WERI-Rb-1 (cell line): Measurements from ENCODE around the gene CLDN7.

Experiments
- DNase-seq: peaks from one replicate; pipeline ENCODE4 v3.0.0-alpha.2; 2020
- H3K27ac ChIP-seq: fragments of 250-450 bp; sonication (Bioruptor Pico); 2 replicates; pipeline ENCODE4 v1.5.1; 2020; ENCODE audit warnings: mild to moderate bottlenecking, moderate library complexity
- H3K27me3 ChIP-seq: fragments of 250-450 bp; sonication (Bioruptor Pico); 2 replicates; pipeline ENCODE4 v1.5.1; 2021; ENCODE audit warnings: mild to moderate bottlenecking, low read depth, moderate library complexity; ENCODE audit not compliant: insufficient read depth, severe bottlenecking
- H3K36me3 ChIP-seq: fragments of 250-450 bp; sonication (Bioruptor Pico); 2 replicates; pipeline ENCODE4 v1.5.1; 2020; ENCODE audit warnings: mild to moderate bottlenecking, moderate library complexity
- H3K4me3 ChIP-seq: 2 replicates; pipeline ENCODE4 v1.5.1; 2011; ENCODE audit warnings: low read depth, mild to moderate bottlenecking, control low read depth, low read length
- H3K9me3 ChIP-seq: fragments of 250-450 bp; sonication (Bioruptor Pico); 2 replicates; pipeline ENCODE4 v1.5.1; 2021; ENCODE audit warnings: mild to moderate bottlenecking, moderate library complexity; ENCODE audit not compliant: severe bottlenecking
- TF ChIP-seq, protein P1 (sequence below): IDR thresholded peaks from 2 replicates; pipeline ENCODE4 v1.5.1; 2011; ENCODE audit warnings: low read depth, mild to moderate bottlenecking, control low read depth, inconsistent platforms, low read length

Gene CLDN7

DNA sequence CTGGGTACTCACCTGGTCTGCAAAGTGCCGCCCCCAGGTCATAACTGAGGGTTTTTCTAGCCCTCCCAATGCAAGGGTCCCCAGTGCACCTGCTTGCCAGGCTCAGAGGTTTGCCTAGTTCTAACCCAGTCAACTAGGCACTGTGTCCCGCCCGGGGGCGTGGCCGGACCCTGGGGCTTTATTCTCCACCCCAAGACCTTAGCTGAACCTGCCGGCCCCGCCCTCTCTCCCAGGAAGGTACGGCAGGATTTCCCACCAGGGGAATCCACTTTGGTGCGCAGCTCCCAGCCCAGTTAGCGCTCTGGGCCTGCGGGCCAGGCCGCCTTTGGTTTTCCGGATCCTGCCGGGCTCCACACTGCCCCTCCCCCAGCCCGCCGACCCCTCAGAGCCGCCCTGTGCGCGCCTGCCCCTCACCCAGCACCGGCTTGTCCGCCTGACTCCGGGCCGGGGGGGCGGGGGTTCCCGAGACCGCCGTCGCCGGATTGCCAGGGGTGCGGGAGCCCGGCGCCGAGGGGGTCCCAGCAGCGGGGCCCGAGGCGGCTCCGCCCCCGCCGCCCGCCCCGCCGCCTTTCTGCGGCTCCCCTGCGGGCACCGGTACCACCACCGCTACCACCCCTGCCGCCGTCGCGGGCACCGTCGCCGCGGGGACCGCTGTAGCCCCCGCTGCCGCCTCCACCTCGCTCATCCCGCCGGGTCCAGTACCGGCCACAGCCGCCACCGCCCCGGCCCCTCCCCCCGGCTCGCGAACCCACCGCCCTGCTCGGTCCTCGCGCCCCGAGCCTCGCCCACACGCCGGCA, 31.7 kb upstream of the CLDN7 start:
- TF ChIP-seq, protein P1, sequence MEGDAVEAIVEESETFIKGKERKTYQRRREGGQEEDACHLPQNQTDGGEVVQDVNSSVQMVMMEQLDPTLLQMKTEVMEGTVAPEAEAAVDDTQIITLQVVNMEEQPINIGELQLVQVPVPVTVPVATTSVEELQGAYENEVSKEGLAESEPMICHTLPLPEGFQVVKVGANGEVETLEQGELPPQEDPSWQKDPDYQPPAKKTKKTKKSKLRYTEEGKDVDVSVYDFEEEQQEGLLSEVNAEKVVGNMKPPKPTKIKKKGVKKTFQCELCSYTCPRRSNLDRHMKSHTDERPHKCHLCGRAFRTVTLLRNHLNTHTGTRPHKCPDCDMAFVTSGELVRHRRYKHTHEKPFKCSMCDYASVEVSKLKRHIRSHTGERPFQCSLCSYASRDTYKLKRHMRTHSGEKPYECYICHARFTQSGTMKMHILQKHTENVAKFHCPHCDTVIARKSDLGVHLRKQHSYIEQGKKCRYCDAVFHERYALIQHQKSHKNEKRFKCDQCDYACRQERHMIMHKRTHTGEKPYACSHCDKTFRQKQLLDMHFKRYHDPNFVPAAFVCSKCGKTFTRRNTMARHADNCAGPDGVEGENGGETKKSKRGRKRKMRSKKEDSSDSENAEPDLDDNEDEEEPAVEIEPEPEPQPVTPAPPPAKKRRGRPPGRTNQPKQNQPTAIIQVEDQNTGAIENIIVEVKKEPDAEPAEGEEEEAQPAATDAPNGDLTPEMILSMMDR: no peak
- H3K36me3 ChIP-seq: no peaks in the 10 kb centered on the region
- H3K4me3 ChIP-seq: peak overlapping the region; percentile 42
- no peaks in the 10 kb centered on the region for H3K9me3 ChIP-seq
- peak; percentile 91 for DNase-seq
- peak overlapping the region; percentile 36; the same call in 1 of the 2 replicates for H3K27ac ChIP-seq
- H3K27me3 ChIP-seq: no peaks in the 10 kb centered on the region

DNA sequence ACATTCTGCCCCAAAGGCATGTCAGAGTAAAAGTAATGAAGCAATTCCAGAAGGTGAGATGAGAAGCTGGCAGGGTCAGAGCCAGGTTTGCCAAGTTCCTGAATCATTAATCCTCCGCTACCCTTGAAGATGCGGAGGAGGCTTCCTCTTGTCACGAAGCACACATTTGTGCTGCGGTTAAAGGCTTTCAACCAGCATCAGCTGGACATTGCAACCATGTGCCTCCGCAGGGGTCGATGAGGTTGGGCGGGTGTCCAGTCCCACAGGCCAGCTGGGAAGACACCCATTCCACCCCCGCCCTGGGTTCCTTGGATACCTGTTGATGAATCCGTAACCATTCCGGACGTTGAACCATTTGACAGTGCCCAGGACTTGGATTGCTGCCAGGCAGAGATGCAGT, 30.9 kb upstream of the CLDN7 start:
- TF ChIP-seq, protein P1: no peak
- no peak overlapping the region for H3K27ac ChIP-seq
- H3K9me3 ChIP-seq: no peaks in the 10 kb centered on the region
- no peak overlapping the region for H3K4me3 ChIP-seq
- no peaks in the 10 kb centered on the region for H3K36me3 ChIP-seq
- H3K27me3 ChIP-seq: no peaks in the 10 kb centered on the region
- no peak for DNase-seq

DNA sequence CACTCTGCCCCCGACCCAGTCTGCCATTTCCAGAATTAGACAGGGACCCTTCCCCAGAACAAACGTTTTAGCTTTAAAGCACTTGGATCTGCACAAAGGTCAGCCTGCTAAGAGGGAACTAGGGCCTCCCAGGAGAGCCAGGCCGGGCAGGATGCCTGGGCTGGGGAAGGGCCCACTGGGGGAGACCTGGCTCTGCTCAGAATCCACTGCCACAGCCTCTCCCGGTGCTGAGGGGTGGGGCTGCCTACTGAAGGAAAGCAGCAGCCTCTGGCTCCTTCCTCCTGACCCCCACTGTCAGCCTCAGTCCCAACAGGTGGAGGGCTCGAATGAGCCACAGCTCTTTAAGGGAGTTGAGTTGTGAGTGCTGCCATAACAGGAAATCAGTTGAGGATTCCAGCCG, 30.5 kb upstream of the CLDN7 start:
- H3K27me3 ChIP-seq: no peaks in the 10 kb centered on the region
- H3K36me3 ChIP-seq: no peaks in the 10 kb centered on the region
- DNase-seq: no peak
- no peaks in the 10 kb centered on the region for H3K9me3 ChIP-seq
- no peak overlapping the region for H3K27ac ChIP-seq
- TF ChIP-seq, protein P1: no peak
- H3K4me3 ChIP-seq: no peak overlapping the region

DNA sequence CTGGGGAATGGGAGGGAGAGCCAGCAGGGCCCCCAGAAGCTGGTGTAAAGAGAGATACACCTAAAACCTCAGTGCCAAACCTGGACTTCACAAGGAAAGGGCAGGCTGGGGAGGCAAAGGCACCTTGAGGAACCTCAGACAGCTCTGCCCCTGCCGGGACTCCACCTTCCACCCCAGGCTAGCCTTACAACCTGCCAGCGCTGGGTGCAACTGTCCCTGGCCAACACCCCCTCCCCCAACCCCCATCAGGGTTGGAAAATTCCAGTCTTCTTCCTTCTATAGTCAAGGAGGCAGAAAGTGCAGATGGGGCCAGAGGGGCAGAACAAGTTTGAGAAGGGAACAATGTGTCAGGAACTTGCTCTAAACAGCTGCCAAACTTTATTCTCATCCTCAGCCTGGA, 29.9 kb upstream of the CLDN7 start:
- DNase-seq: no peak
- TF ChIP-seq, protein P1: no peak
- Histone ChIP-seq H3K27ac (no peak overlapping the region), H3K4me3 (no peak overlapping the region), H3K9me3 (no peaks in the 10 kb centered on the region), H3K27me3 (no peaks in the 10 kb centered on the region), H3K36me3 (no peaks in the 10 kb centered on the region)

DNA sequence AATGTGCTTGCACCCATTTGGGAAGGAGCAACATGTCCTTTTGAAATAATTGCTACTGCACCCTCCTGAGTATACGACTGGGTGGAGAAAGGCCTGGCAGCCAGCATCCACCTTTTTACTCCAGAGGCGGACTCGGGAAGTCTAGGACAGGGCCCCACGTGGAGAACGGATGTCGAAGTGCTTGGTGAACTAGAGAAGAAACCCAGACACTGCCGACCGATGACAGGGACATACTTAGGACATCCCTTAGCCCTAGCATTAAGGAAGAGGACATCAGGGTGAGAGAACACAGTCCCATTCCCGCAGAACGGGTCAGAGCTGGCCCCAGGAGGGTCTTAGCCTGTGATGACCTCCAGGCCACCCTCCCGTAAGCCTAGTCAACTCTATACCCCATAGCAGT, 28.4 kb upstream of the CLDN7 start:
- H3K36me3 ChIP-seq: no peaks in the 10 kb centered on the region
- H3K27ac ChIP-seq: no peak overlapping the region
- no peak for DNase-seq
- no peak overlapping the region for H3K4me3 ChIP-seq
- H3K9me3 ChIP-seq: no peaks in the 10 kb centered on the region
- H3K27me3 ChIP-seq: no peaks in the 10 kb centered on the region
- TF ChIP-seq, protein P1: no peak

DNA sequence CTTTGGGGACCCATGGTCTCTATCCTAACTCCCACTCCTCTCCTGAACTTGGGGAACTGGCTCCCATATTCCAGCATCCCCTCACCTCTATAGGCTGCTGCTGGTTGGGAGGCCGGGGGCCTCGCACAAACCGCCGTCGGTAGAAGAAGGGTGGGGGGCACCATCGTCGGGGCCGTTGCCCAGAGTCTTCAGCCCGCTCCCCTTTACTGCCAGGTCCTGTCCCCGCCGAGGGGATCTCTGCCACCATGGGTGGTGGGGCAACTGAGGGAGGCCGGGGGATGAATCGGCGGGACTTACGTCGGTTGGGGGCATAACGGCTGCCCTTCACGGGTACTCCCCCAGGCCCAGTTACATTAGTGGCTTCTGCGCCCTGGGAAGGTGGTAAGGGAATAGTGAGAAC, 27.9 kb upstream of the CLDN7 start:
- no peaks in the 10 kb centered on the region for H3K27me3 ChIP-seq
- H3K36me3 ChIP-seq: no peaks in the 10 kb centered on the region
- no peak overlapping the region for H3K4me3 ChIP-seq
- DNase-seq: no peak
- TF ChIP-seq, protein P1: no peak
- H3K27ac ChIP-seq: no peak overlapping the region
- H3K9me3 ChIP-seq: no peaks in the 10 kb centered on the region
